GM18951 (cell line): Measurements from ENCODE around the gene CETN1.

Source experiments
- POLR2A ChIP-seq: IDR thresholded peaks from 4 replicates; pipeline ENCODE4 v1.6.1; 2011; ENCODE audit warnings: mild to moderate bottlenecking; ENCODE audit not compliant: insufficient read length, insufficient read depth; ENCODE audit errors: extremely low read depth
- in situ Hi-C: fragments of 300-500 bp; cut with MboI; formaldehyde crosslinking; loops from one replicate; pipeline ENCODE4 v1.12.0; 2022; ENCODE audit warnings: low sequenced_read_pairs, mixed read lengths, inconsistent platforms; ENCODE audit not compliant: unreplicated experiment

The CETN1 gene

GRCh38 chr18:596288-596881 is 16.2 kb downstream of the CETN1 start:
- in situ Hi-C loops, result no loop called here
- TF ChIP-seq POLR2A, result no peak

DNA sequence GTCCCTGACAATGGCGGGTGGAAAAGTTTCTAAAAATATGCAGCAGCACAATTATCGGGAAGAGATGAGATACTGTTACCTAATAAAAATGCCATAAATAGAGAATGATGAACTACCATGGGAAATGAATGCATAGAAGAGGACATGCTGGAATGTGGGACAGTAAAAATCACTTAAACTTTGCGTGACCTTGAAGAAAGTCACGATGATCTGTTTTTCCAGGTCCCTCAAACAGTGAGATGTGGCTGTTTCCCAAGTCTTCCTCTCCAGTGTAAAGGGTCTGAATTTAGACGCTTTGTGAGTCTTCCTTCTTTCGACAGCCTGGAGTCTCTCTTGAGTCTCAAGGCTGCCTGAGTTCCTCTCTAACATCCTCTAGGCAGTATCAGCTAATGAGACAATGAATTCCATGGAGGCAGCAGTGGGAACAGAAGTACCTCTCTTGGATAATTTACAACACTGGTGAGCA is 18.0 kb downstream of the CETN1 start:
- in situ Hi-C loops, result no loop called here
- no peak for TF ChIP-seq POLR2A

GRCh38 chr18:600107-600506 is 19.9 kb downstream of the CETN1 start:
- in situ Hi-C loops, result no loop called here
- TF ChIP-seq POLR2A, result no peak

GRCh38 chr18:604771-605170 is 24.6 kb downstream of the CETN1 start:
- TF ChIP-seq POLR2A, result no peak

GRCh38 chr18:607930-608329 is 27.8 kb downstream of the CETN1 start:
- no peak for TF ChIP-seq POLR2A
- in situ Hi-C loops, result no loop called here

More at GRCh38 chr18:604771-605170, 24.6 kb downstream of the CETN1 start:
- in situ Hi-C loops, result no loop called here

DNA sequence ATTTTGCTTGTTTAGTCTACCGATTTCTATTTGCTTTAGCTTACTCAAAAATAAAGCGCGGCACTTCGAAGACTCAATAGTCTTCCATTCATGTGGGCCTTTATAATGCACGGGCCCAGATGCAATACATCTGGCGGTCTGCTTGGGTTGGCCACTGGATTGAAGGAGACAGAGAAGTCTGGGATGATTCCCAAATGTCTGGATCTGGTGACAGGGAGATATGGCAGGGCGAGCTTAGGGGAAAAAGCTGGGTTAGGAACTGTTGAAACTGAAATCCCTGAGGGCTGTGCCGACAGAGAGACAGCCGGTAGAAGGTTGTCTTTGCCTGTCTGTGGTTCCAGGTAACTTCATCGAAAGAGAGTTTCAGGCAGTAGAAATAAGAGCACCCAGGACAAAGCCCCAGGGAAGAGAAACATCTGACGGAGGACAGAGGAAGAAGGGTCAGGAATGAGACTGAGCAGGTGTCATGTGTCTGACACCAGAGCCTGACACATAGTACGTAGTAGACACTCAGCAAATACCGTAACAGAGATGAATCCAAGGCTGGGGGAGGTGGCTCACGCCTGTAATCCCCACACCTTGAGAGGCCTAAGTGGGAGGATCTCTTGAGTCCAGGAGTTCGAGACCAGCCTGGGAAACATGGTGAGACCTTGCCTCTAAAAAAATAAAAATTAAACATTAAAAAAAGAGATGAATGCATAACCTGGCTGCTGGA is 30.2 kb downstream of the CETN1 start:
- in situ Hi-C loops, result loop anchor here (10.0 kb wide), 1 partner anchor 224 kb away; no protein-coding TSS in a partner anchor
- no peak for TF ChIP-seq POLR2A

GRCh38 chr18:612156-612555 is 32.0 kb downstream of the CETN1 start:
- in situ Hi-C loops, result loop anchor here (10.0 kb wide), 1 partner anchor 223 kb away; no protein-coding TSS in a partner anchor
- no peak for TF ChIP-seq POLR2A

DNA sequence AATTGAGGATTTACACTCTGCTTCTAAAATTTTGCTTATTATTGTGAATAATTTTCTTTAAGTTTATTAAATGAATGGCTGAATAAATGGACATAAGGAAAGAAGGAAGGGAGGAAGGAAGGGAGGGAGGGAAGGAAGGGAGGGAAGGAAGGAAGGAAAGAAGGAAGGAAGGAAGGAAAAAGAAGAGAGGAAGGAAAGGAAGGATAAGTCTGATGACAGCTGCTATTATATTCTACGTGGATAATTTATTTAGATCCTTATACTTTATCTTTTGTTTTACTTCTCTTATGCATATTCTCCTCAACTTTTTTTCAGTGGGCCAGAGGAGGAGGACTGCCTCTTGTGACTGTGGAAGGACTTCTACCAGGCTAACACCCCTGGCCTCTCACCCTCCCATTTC is 34.0 kb downstream of the CETN1 start:
- in situ Hi-C loops, result loop anchor here (10.0 kb wide), 1 partner anchor 221 kb away; no protein-coding TSS in a partner anchor
- no peak for TF ChIP-seq POLR2A

GRCh38 chr18:615092-615521 is 34.9 kb downstream of the CETN1 start:
- in situ Hi-C loops, result loop anchor here (10.0 kb wide), 1 partner anchor 220 kb away; no protein-coding TSS in a partner anchor
- no peak for TF ChIP-seq POLR2A

DNA sequence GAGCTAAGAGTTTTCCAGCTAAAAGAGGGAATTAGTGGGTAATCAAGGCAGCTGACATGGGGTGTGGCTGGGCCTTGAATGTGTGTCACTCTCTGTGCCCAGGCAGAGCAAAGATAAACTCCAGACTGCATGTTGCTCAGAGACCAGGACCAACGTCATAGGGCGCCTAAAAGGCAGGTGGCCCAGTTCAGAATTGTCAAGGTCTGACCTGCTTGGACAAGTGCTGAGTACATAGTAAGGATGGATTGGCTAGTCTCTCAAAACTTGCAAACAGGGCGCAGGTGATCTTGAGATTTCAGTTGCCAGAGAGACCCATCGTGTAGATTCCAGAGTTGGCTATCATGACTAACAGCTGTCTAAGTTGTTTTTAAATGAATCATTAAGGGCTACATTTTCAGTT is 35.6 kb downstream of the CETN1 start:
- TF ChIP-seq POLR2A, result no peak
- in situ Hi-C loops, result loop anchor here (10.0 kb wide), 1 partner anchor 219 kb away; no protein-coding TSS in a partner anchor

- TF ChIP-seq POLR2A, result no peak
- in situ Hi-C loops, result loop anchor here (10.0 kb wide), 1 partner anchor 218 kb away; no protein-coding TSS in a partner anchor
These were observed 36.3 kb downstream of the CETN1 start for GRCh38 chr18:616380-616995.

DNA sequence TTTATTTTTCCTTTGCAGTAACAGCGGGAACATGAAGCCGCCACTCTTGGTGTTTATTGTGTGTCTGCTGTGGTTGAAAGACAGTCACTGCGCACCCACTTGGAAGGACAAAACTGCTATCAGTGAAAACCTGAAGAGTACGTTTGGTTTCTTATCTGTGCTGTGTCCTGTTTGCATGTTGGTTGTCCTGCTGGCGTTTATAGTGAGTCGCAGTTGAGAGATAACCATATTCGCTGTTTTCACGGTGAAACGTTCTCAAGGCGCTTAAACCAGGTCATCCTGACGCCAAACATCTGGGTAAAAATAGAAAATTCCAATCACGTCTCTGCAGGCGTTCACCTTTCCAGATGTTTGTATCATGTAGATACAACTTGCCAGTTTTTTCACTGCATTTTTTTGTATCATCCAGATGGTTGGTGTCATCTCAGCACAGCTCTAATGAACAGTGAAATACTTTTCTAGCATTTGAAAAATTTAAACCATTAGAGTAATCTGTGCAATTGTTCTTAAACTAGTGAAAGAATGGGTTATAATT is 37.9 kb downstream of the CETN1 start:
- in situ Hi-C loops, result loop anchor here (10.0 kb wide), 1 partner anchor 217 kb away; no protein-coding TSS in a partner anchor
- TF ChIP-seq POLR2A, result no peak

DNA sequence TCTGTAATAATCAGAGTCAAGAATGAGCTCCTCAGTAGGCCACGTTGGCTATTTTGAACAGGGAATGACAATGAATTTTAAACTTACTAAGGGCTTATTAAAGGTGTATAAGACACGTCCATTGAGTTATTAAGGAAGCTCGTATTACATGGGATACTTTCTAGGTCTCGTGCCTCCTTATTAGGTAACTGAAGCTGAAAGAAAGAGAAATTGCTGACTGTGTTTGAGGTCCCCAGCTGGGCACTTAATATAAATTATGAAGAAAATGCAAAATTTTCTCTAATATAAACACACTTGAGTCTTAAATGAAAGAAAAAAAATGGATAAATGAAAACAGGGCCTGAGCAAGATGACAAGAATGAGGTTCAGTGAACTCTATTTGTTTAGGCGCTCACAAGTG is 38.4 kb downstream of the CETN1 start:
- TF ChIP-seq POLR2A, result no peak
- in situ Hi-C loops, result loop anchor here (10.0 kb wide), 1 partner anchor 216 kb away; no protein-coding TSS in a partner anchor
